SU-DHL-6 (cell line): Measurements from ENCODE around the gene B4GALNT3.

ENCODE experiments used
- CTCF ChIP-seq: fragments of 200-600 bp; sonication (generic); IDR thresholded peaks from one replicate; pipeline ENCODE4 v1.5.1; 2017; ENCODE audit warnings: antibody characterized with exemption, mild to moderate bottlenecking, low read length, moderate library complexity; ENCODE audit not compliant: insufficient read depth, poor library complexity, severe bottlenecking
- EZH2phosphoT487 ChIP-seq: fragments of 200-600 bp; sonication (generic), shearing (Covaris generic); conservative IDR thresholded peaks from 2 replicates; pipeline ENCODE4 v1.6.1; 2018; ENCODE audit warnings: mild to moderate bottlenecking, antibody characterized with exemption, low read length, moderate library complexity, mixed read lengths

- TF ChIP-seq CTCF: no peak
- TF ChIP-seq EZH2phosphoT487: no peak
Measured at GRCh38 chr12:497501-498160, 37.9 kb downstream of the B4GALNT3 start.
